ENCODE data around the gene ABCC4. TPM values are rescaled to one million over a fixed set of nuclear protein-coding genes. Genes with fewer than 3 reads are reported as not detected.

ABCC4 gene
- total and polyA plus RNA-seq, 2 experiments from 2014 or later: 9.8 to 23.3 TPM

DNA sequence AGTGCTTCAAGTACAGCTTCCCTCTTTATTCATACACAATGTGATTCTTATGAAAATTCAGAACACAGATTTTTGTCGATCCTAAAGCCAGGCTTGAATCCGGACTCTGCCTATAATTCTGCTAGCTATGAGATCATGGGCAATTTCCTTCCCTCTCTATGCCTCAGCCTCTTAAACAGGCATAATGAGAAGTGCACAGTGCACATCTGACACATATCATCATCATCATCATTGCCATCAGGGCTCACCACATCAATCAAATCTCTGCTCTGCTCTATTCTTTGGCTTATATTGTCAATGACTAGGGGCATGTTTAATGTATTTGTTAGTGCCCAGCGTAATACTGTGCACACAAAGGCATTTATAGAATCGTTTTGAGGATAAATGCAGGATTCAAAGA, 269.1 kb downstream of the ABCC4 start:
- no peak overlapping the region for H3K4me2 ChIP-seq
- no peaks in the 10 kb centered on the region for H3K27me3 ChIP-seq
- TF ChIP-seq EZH2phosphoT487 (IDR thresholded peaks at IDR 0.05; ENCODE audit: low read depth, severe bottlenecking, unreplicated experiment) (no peak), EZH2 (IDR thresholded peaks at IDR 0.05; ENCODE audit: borderline replicate concordance) (no peak), CTCF (IDR thresholded peaks at IDR 0.05; ENCODE audit: poor library complexity) (no peak)
- H3K27ac ChIP-seq: no peak overlapping the region
- H4K20me1 ChIP-seq (ENCODE audit: insufficient read depth, poor library complexity, severe bottlenecking): no peaks in the 10 kb centered on the region
- no peaks in the 10 kb centered on the region for H3K4me1 ChIP-seq (ENCODE audit: insufficient read depth)
- DNase-seq (ENCODE audit: low spot score): no peak
- no peaks in the 10 kb centered on the region for H3K9me2 ChIP-seq (replicated peaks; ENCODE audit: insufficient read depth)
- H3K79me2 ChIP-seq: no peaks in the 10 kb centered on the region
- no peak overlapping the region for H2AFZ ChIP-seq
- H3K4me3 ChIP-seq: no peak overlapping the region
- H3K36me3 ChIP-seq (replicated peaks; ENCODE audit: insufficient read depth, low read depth): no peaks in the 10 kb centered on the region
- H3K9me3 ChIP-seq (ENCODE audit: low read depth): no peaks in the 10 kb centered on the region
- 91% methylated on average over 4 of the region's 4 CpGs for WGBS (ENCODE audit: low lambda C conversion rate, missing lambda C conversion rate)

DNA sequence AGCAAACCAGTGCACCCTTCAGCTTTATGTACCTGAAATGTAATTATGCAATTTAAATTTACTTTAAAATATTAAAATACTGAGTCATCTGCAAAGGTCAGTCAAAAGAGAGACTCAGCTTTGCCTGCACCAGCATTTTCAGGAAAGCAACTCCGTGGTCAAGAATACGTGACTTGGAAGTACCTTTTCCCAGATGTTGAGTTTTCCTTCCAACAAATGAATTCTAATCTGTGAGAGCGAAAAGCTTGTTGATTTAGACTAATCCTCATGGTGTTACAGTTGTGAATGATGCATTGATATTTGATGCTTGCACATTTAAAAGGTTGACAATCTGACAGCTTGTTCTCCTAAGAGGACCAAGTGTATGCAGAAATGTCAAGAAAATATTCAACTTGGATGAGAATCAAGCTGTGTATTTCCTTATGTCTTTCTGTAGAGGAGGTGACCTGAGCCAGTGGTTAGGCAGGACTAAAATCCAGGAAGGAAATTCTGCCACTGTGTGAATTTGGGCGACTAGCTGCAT, 270.4 kb downstream of the ABCC4 start:
- Histone ChIP-seq H3K9me3 (ENCODE audit: low read depth) (no peaks in the 10 kb centered on the region), H3K4me3 (no peak overlapping the region), H4K20me1 (ENCODE audit: insufficient read depth, poor library complexity, severe bottlenecking) (no peaks in the 10 kb centered on the region), H3K36me3 (replicated peaks; ENCODE audit: insufficient read depth, low read depth) (no peaks in the 10 kb centered on the region), H3K4me2 (no peak overlapping the region), H3K27me3 (no peaks in the 10 kb centered on the region), H3K79me2 (no peaks in the 10 kb centered on the region), H3K27ac (no peak overlapping the region), H3K4me1 (ENCODE audit: insufficient read depth) (no peaks in the 10 kb centered on the region), H2AFZ (no peak overlapping the region), H3K9me2 (replicated peaks; ENCODE audit: insufficient read depth) (no peaks in the 10 kb centered on the region)
- TF ChIP-seq EZH2 (IDR thresholded peaks at IDR 0.05; ENCODE audit: borderline replicate concordance): no peak
- no peak for TF ChIP-seq CTCF (IDR thresholded peaks at IDR 0.05; ENCODE audit: poor library complexity)
- no peak for TF ChIP-seq EZH2phosphoT487 (IDR thresholded peaks at IDR 0.05; ENCODE audit: low read depth, severe bottlenecking, unreplicated experiment)
- WGBS (ENCODE audit: low lambda C conversion rate, missing lambda C conversion rate): 87% methylated on average over 4 of the region's 4 CpGs
- DNase-seq (ENCODE audit: low spot score): no peak

GRCh38 chr13:95027638-95028037, 273.6 kb downstream of the ABCC4 start:
- Histone ChIP-seq H2AFZ (no peak overlapping the region), H3K9me3 (ENCODE audit: low read depth) (no peaks in the 10 kb centered on the region), H3K27ac (no peak overlapping the region), H3K36me3 (replicated peaks; ENCODE audit: insufficient read depth, low read depth) (no peaks in the 10 kb centered on the region), H3K79me2 (no peaks in the 10 kb centered on the region), H3K4me3 (no peak overlapping the region), H3K4me1 (ENCODE audit: insufficient read depth) (no peaks in the 10 kb centered on the region), H4K20me1 (ENCODE audit: insufficient read depth, poor library complexity, severe bottlenecking) (no peaks in the 10 kb centered on the region), H3K4me2 (no peak overlapping the region), H3K27me3 (no peaks in the 10 kb centered on the region), H3K9me2 (replicated peaks; ENCODE audit: insufficient read depth) (no peaks in the 10 kb centered on the region)
- no peak for TF ChIP-seq EZH2phosphoT487 (IDR thresholded peaks at IDR 0.05; ENCODE audit: low read depth, severe bottlenecking, unreplicated experiment)
- no peak for DNase-seq (ENCODE audit: low spot score)
- 98% methylated on average over 3 of the region's 3 CpGs for WGBS (ENCODE audit: low lambda C conversion rate, missing lambda C conversion rate)

DNA sequence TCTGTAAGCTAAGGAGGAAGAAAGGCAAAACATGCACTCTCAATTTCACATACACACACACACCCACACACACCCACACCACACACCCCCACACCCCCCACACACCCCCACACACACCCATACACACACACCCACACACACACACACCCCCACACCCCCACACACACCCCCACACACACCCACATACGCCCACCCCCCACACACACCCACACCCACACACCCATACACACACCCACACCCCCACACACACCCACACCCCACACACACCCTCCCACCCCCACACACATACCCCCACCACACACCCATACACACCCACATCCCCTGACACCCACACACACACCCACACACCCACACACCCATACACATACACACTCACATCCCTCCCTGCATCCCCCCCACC, 276.1 kb downstream of the ABCC4 start:
- no CpG with 5 or more reads among the region's 1 CpG for WGBS (ENCODE audit: low lambda C conversion rate, missing lambda C conversion rate)
- H3K9me2 ChIP-seq (replicated peaks; ENCODE audit: insufficient read depth): no peaks in the 10 kb centered on the region
- H4K20me1 ChIP-seq (ENCODE audit: insufficient read depth, poor library complexity, severe bottlenecking): no peaks in the 10 kb centered on the region
- no peak overlapping the region for H3K27ac ChIP-seq
- no peak for TF ChIP-seq EZH2phosphoT487 (IDR thresholded peaks at IDR 0.05; ENCODE audit: low read depth, severe bottlenecking, unreplicated experiment)
- TF ChIP-seq EZH2 (IDR thresholded peaks at IDR 0.05; ENCODE audit: borderline replicate concordance): no peak
- no peaks in the 10 kb centered on the region for H3K4me1 ChIP-seq (ENCODE audit: insufficient read depth)
- H3K4me2 ChIP-seq: no peak overlapping the region
- H2AFZ ChIP-seq: no peak overlapping the region
- H3K36me3 ChIP-seq (replicated peaks; ENCODE audit: insufficient read depth, low read depth): no peaks in the 10 kb centered on the region
- no peaks in the 10 kb centered on the region for H3K27me3 ChIP-seq
- no peaks in the 10 kb centered on the region for H3K79me2 ChIP-seq
- no peak for DNase-seq (ENCODE audit: low spot score)
- H3K4me3 ChIP-seq: no peak overlapping the region
- no peaks in the 10 kb centered on the region for H3K9me3 ChIP-seq (ENCODE audit: low read depth)

Measured in hepatocyte (in vitro differentiated cells).